BLaER1 (cell line): Measurements from ENCODE around the gene ACAP3.

Experiments
- H3K27ac ChIP-seq: shearing (Covaris generic); formaldehyde crosslinking; 2 replicates; pipeline ENCODE4 v1.8.1; 2022
- H3K27me3 ChIP-seq: shearing (Covaris generic); formaldehyde crosslinking; 2 replicates; pipeline ENCODE4 v1.8.1; 2022
- H3K36me3 ChIP-seq: shearing (Covaris generic); formaldehyde crosslinking; 2 replicates; pipeline ENCODE4 v1.8.1; 2022
- H3K4me1 ChIP-seq: shearing (Covaris generic); formaldehyde crosslinking; 2 replicates; pipeline ENCODE4 v1.8.1; 2022
- H3K4me2 ChIP-seq: shearing (Covaris generic); formaldehyde crosslinking; 2 replicates; pipeline ENCODE4 v1.8.1; 2022
- H3K4me3 ChIP-seq: shearing (Covaris generic); formaldehyde crosslinking; 2 replicates; pipeline ENCODE4 v1.8.1; 2022
- H3K9ac ChIP-seq: shearing (Covaris generic); formaldehyde crosslinking; 2 replicates; pipeline ENCODE4 v1.8.1; 2022
- H3K9me3 ChIP-seq: shearing (Covaris generic); formaldehyde crosslinking; 2 replicates; pipeline ENCODE4 v1.8.1; 2022
- H4K20me1 ChIP-seq: shearing (Covaris generic); formaldehyde crosslinking; 2 replicates; pipeline ENCODE4 v1.8.1; 2022
- Cebpa-rat ChIP-seq: shearing (Covaris generic); IDR thresholded peaks from 2 replicates; pipeline ENCODE4 v1.8.1; 2022

Gene ACAP3

GRCh38 chr1:1302951-1303509, 4.7 kb downstream of the ACAP3 start:
- H3K27me3 ChIP-seq: no peaks in the 10 kb centered on the region
- H3K9ac ChIP-seq: no peak overlapping the region
- 0 out of 2 replicates have a peak overlapping the region, but pooled peaks have one; percentile 99 for H3K4me2 ChIP-seq
- H3K36me3 ChIP-seq: peaks cover under 1% of the 10 kb centered on the region; the same call in 1 of the 2 replicates
- H4K20me1 ChIP-seq: peaks cover 92% of the 10 kb centered on the region
- peaks cover 60% of the 10 kb centered on the region for H3K4me1 ChIP-seq
- H3K27ac ChIP-seq: 0 out of 2 replicates have a peak overlapping the region, but pooled peaks have one; percentile 6
- no peak overlapping the region for H3K4me3 ChIP-seq
- H3K9me3 ChIP-seq: no peaks in the 10 kb centered on the region
- no peak for TF ChIP-seq Cebpa-rat

- Histone ChIP-seq H3K36me3 (peaks cover 7% of the 10 kb centered on the region; the same call in 1 of the 2 replicates), H3K27ac (no peak overlapping the region), H3K4me2 (no peak overlapping the region), H3K4me3 (no peak overlapping the region), H3K9me3 (no peaks in the 10 kb centered on the region), H3K27me3 (no peaks in the 10 kb centered on the region), H4K20me1 (peaks cover 91% of the 10 kb centered on the region), H3K9ac (no peak overlapping the region), H3K4me1 (peaks cover 59% of the 10 kb centered on the region)
- no peak for TF ChIP-seq Cebpa-rat
Observed at GRCh38 chr1:1302006-1302430, 5.7 kb downstream of the ACAP3 start.

- H3K9me3 ChIP-seq: no peaks in the 10 kb centered on the region
- H4K20me1 ChIP-seq: peaks cover 74% of the 10 kb centered on the region
- H3K27ac ChIP-seq: no peak overlapping the region
- H3K4me2 ChIP-seq: no peak overlapping the region
- H3K36me3 ChIP-seq: peaks cover 20% of the 10 kb centered on the region
- no peaks in the 10 kb centered on the region for H3K27me3 ChIP-seq
- no peak overlapping the region for H3K9ac ChIP-seq
- no peak overlapping the region for H3K4me3 ChIP-seq
- peaks cover 42% of the 10 kb centered on the region for H3K4me1 ChIP-seq
- no peak for TF ChIP-seq Cebpa-rat
Observed at GRCh38 chr1:1300352-1300739, 7.4 kb downstream of the ACAP3 start.

GRCh38 chr1:1299686-1300351, 7.9 kb downstream of the ACAP3 start:
- H3K4me2 ChIP-seq: peak overlapping the region; percentile 63; the same call in 1 of the 2 replicates
- H3K36me3 ChIP-seq: peaks cover 25% of the 10 kb centered on the region
- peaks cover 37% of the 10 kb centered on the region for H3K4me1 ChIP-seq
- H3K27me3 ChIP-seq: no peaks in the 10 kb centered on the region
- H4K20me1 ChIP-seq: peaks cover 70% of the 10 kb centered on the region
- TF ChIP-seq Cebpa-rat: no peak
- H3K9me3 ChIP-seq: no peaks in the 10 kb centered on the region
- no peak overlapping the region for H3K9ac ChIP-seq
- no peak overlapping the region for H3K27ac ChIP-seq
- H3K4me3 ChIP-seq: no peak overlapping the region

GRCh38 chr1:1298861-1299685, 8.7 kb downstream of the ACAP3 start:
- TF ChIP-seq Cebpa-rat: no peak
- Histone ChIP-seq H3K4me1 (peaks cover 30% of the 10 kb centered on the region), H3K9ac (no peak overlapping the region), H4K20me1 (peaks cover 69% of the 10 kb centered on the region), H3K9me3 (no peaks in the 10 kb centered on the region), H3K36me3 (peaks cover 33% of the 10 kb centered on the region), H3K4me3 (no peak overlapping the region), H3K27me3 (no peaks in the 10 kb centered on the region), H3K4me2 (peak overlapping the region; percentile 63), H3K27ac (no peak overlapping the region)

- Histone ChIP-seq H3K27ac (no peak overlapping the region), H4K20me1 (peaks cover 58% of the 10 kb centered on the region), H3K9ac (no peak overlapping the region), H3K4me1 (peaks cover 18% of the 10 kb centered on the region), H3K36me3 (peaks cover 40% of the 10 kb centered on the region), H3K4me3 (no peak overlapping the region), H3K27me3 (no peaks in the 10 kb centered on the region), H3K4me2 (no peak overlapping the region), H3K9me3 (no peaks in the 10 kb centered on the region)
- TF ChIP-seq Cebpa-rat: no peak
Observed at GRCh38 chr1:1297802-1298424, 9.8 kb downstream of the ACAP3 start.

- H3K4me1 ChIP-seq: peaks cover 29% of the 10 kb centered on the region
- peaks cover 42% of the 10 kb centered on the region for H3K36me3 ChIP-seq
- TF ChIP-seq Cebpa-rat: no peak
Observed at GRCh38 chr1:1296070-1297061, 11.4 kb downstream of the ACAP3 start.

GRCh38 chr1:1295154-1295923, 12.4 kb downstream of the ACAP3 start:
- Histone ChIP-seq H3K4me3 (no peak overlapping the region), H3K27me3 (no peaks in the 10 kb centered on the region), H3K4me1 (peaks cover 39% of the 10 kb centered on the region), H3K9me3 (no peaks in the 10 kb centered on the region), H3K9ac (no peak overlapping the region), H4K20me1 (peaks cover 50% of the 10 kb centered on the region), H3K36me3 (peaks cover 42% of the 10 kb centered on the region), H3K4me2 (no peak overlapping the region), H3K27ac (no peak overlapping the region)
- TF ChIP-seq Cebpa-rat: no peak

More at GRCh38 chr1:1296070-1297061, 11.4 kb downstream of the ACAP3 start:
- Histone ChIP-seq H3K4me3 (no peak overlapping the region), H3K27ac (no peak overlapping the region), H4K20me1 (peaks cover 56% of the 10 kb centered on the region), H3K9me3 (no peaks in the 10 kb centered on the region), H3K4me2 (no peak overlapping the region), H3K27me3 (no peaks in the 10 kb centered on the region), H3K9ac (no peak overlapping the region)
